Measurements from ENCODE around the gene ZCCHC14. TPM values are rescaled to one million over a fixed set of nuclear protein-coding genes. Genes with fewer than 3 reads are reported as not detected.

ZCCHC14 gene
- total and polyA plus RNA-seq, 2 of the 13 experiments (the other 11 are each of a cell fraction or from before 2014, with no cell fraction given) = 12.4 to 12.5 TPM

GRCh38 chr16:87471278-87472141, 21.3 kb downstream of the ZCCHC14 start (continued):
- 0 out of 2 replicates have a peak, but pooled peaks have one; percentile 20 for TF ChIP-seq SNAPC4 (CRISPR knock-in tag; IDR thresholded peaks at IDR 0.05)
- TF ChIP-seq ONECUT2 (CRISPR knock-in tag; IDR thresholded peaks at IDR 0.05) = no peak
- TF ChIP-seq ETV6 (CRISPR knock-in tag; conservative IDR thresholded peaks at IDR 0.05) = no peak

GRCh38 chr16:87470332-87470731, 22.5 kb downstream of the ZCCHC14 start:
- Histone ChIP-seq H3K9ac (ENCODE audit: insufficient read depth, low read depth, low read length) (no peak overlapping the region), H3K27ac (ENCODE audit: extremely low read length, insufficient read depth, low read length) (no peak overlapping the region), H2AFZ (ENCODE audit: low read length) (no peak overlapping the region), H3K4me1 (ENCODE audit: insufficient read depth, low read length) (peaks cover 85% of the 10 kb centered on the region), H3K36me3 (replicated peaks in 1 of 2; ENCODE audit: control insufficient read depth in 1 of 2, insufficient read depth in 2 of 2, low read length in 2 of 2) (peaks cover 5 to 17% of the 10 kb centered on the region in 2 experiments; a peak in 3 of 5 replicates), H3K4me3 (replicated peaks in 1 of 3; ENCODE audit: insufficient read depth in 1 of 3, low read depth in 2 of 3, low read length in 3 of 3) (no peak overlapping the region), H3K9me3 (ENCODE audit: low read length) (no peaks in the 10 kb centered on the region), H4K20me1 (ENCODE audit: insufficient read depth, low read length) (peaks cover 51% of the 10 kb centered on the region), H3K4me2 (ENCODE audit: low read depth, low read length) (no peak overlapping the region), H3K27me3 (ENCODE audit: control insufficient read depth in 1 of 2, insufficient read depth in 2 of 2, low read length in 2 of 2) (no peaks in the 10 kb centered on the region), H3K79me2 (ENCODE audit: insufficient read depth, low read length) (peaks cover 95% of the 10 kb centered on the region)
- DNase-seq (ENCODE audit: low spot score) (no peak), FAIRE-seq (no peak), ATAC-seq (no peak)
- CTCF ChIA-PET (ENCODE audit: low intra/inter-chr PET ratio, low total read pairs) = no interaction called here
- 98% methylated on average over 3 of the region's 3 CpGs for WGBS (ENCODE audit: low lambda C conversion rate)
- in situ Hi-C loops (cut with HindIII; ENCODE audit: extremely low pct_ligation_motif_present, low pct_unique_long_range_greater_than_20kb) = no loop called here
- intact Hi-C loops (cut with micrococcal nuclease; ENCODE audit: unreplicated experiment) = no loop called here
- TF ChIP-seq CCAR2 (optimal IDR thresholded peaks at IDR 0.05; ENCODE audit: low read depth, low read length) (no peak), ZNF274 (CRISPR knock-in tag; IDR thresholded peaks at IDR 0.05) (no peak), ONECUT2 (CRISPR knock-in tag; IDR thresholded peaks at IDR 0.05) (no peak), TRIM22 (IDR thresholded peaks at IDR 0.05) (no peak), EEA1 (CRISPR knock-in tag; IDR thresholded peaks at IDR 0.05; ENCODE audit: borderline replicate concordance) (no peak), ZNF263 (CRISPR knock-in tag; IDR thresholded peaks at IDR 0.05) (no peak), ZNF740 (CRISPR knock-in tag; IDR thresholded peaks at IDR 0.05) (no peak)
- POLR2A ChIA-PET = interaction anchor here (1.5 to 2.0 kb wide), 2 partner anchors 9 to 17 kb away, joined by 4 to 7 read pairs; no protein-coding TSS in a partner anchor
- no TSS peak for BruUV-seq (replicated peaks)

Data from HepG2 (cell line).